ENCODE data around the gene RELN.
"Not testable (repeated sequence)": the region's sequence is repeated elsewhere in the genome, so short reads cannot be mapped to it uniquely, and the experiment has no call there.

The RELN gene

GRCh38 chr7:103989200-103989784 lies at the start of gene RELN:
Gene RELN (minus strand): TSS chr7:103989658. CDS start chr7:103989356, 302 bp downstream.
- DNase-seq = no peak

- no peak for DNase-seq
These were observed 48.7 kb upstream of the RELN start for GRCh38 chr7:104038136-104038535.

- DNase-seq = not testable (repeated sequence)
These were observed 47.4 kb upstream of the RELN start for GRCh38 chr7:104036889-104037288.

GRCh38 chr7:104035351-104035750 lies 45.9 kb upstream of the RELN start:
- DNase-seq = no peak

- no peak for DNase-seq
These were observed 45.2 kb upstream of the RELN start for GRCh38 chr7:104034679-104035078.

GRCh38 chr7:104033837-104034236 lies 44.4 kb upstream of the RELN start:
- no peak for DNase-seq

GRCh38 chr7:104032486-104032885 lies 43.0 kb upstream of the RELN start:
- DNase-seq = no peak

GRCh38 chr7:104029765-104030164 lies 40.3 kb upstream of the RELN start:
- no peak for DNase-seq

- no peak for DNase-seq
These were observed 35.2 kb upstream of the RELN start for GRCh38 chr7:104024632-104025031.

- DNase-seq = no peak
These were observed 33.6 kb upstream of the RELN start for GRCh38 chr7:104023100-104023499.

- DNase-seq = no peak
These were observed 29.0 kb upstream of the RELN start for GRCh38 chr7:104018425-104018824.

GRCh38 chr7:104017001-104017400 lies 27.5 kb upstream of the RELN start:
- no peak for DNase-seq

- no peak for DNase-seq
These were observed 23.4 kb upstream of the RELN start for GRCh38 chr7:104012835-104013234.

GRCh38 chr7:104011829-104012228 lies 22.4 kb upstream of the RELN start:
- no peak for DNase-seq

- DNase-seq = no peak
These were observed 20.8 kb upstream of the RELN start for GRCh38 chr7:104010052-104010909.

GRCh38 chr7:104008107-104008506 lies 18.6 kb upstream of the RELN start:
- DNase-seq = no peak

GRCh38 chr7:104007614-104008013 lies 18.2 kb upstream of the RELN start:
- DNase-seq = no peak

GRCh38 chr7:104005197-104005596 lies 15.7 kb upstream of the RELN start:
- DNase-seq = no peak

GRCh38 chr7:103996639-103997038 lies 7.2 kb upstream of the RELN start:
- no peak for DNase-seq

- DNase-seq = no peak
These were observed 6.6 kb upstream of the RELN start for GRCh38 chr7:103996017-103996551.

- no peak for DNase-seq
These were observed 6.1 kb upstream of the RELN start for GRCh38 chr7:103995554-103995953.

GRCh38 chr7:103993551-103993950 lies 4.1 kb upstream of the RELN start:
- DNase-seq = no peak

- DNase-seq = no peak
These were observed 1.9 kb upstream of the RELN start for GRCh38 chr7:103991406-103991805.

GRCh38 chr7:103990991-103991390 lies 1.5 kb upstream of the RELN start:
- no peak for DNase-seq
